Embryonic facial prominence (tissue), 1 donor: ENCODE measurements around the gene PGP.

ENCODE experiments used
- DNase-seq: peaks from one replicate; pipeline ENCODE4 v3.0.0-alpha.2; 2016; ENCODE audit errors: extremely low spot score

The PGP gene

DNA sequence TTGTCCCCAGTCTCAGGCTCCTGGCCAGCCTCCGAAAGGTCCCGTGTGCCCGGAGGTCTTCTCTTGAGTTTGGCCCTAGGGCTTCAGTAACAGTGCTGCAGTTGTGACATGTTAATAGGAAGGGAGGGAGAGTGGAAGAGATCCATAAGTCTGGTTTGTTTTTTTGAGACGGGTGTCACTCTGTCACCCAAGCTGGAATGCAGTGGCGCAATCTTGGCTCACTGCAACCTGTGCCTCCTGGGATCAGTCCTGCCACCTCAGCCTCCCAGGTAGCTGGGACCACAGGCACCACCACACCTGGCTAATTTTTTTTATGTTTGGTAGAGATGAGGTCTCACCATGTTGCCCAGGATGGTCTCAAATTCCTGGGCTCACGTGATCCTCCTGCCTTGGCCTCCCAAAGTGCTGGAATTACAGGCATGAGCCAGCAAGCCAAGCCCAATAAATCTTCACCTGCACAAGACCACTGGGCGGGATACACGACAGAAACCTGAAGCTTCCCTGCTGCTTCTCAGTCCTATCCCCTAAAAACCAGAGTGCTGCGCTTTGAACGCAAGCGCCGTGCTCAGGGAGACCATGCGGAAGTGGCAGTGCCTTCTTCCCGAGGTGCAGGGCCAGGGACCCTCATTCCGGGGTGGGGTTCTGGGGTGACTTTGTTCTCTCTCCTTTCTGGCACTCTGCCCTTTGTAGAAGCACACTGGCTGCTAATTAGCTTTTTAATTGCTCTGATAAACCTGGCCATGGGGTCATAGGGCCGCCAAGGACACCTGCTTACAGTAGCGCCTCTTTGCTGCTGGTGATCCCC, 48.2 kb downstream of the PGP start:
- no peak for DNase-seq

DNA sequence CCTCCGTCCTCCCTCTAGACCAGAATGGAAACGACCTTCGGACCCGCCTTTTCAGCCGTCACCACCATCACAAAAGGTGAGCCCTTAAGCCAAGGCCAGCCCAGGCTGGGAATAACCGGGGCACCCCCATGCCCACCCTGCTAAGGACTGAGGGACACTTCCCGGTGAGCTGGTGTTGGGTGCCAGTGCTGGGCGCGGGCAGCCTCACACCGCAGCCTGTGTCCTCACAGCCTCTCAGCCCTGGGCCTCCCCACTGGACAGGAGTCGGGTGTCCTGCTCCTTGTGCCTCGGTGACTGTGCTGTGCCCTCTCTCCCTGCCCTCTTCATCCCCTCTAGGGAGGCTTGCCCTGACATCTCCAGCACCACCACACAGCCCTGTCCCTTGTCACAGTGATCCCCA, 48.8 kb downstream of the PGP start:
- DNase-seq: no peak

DNA sequence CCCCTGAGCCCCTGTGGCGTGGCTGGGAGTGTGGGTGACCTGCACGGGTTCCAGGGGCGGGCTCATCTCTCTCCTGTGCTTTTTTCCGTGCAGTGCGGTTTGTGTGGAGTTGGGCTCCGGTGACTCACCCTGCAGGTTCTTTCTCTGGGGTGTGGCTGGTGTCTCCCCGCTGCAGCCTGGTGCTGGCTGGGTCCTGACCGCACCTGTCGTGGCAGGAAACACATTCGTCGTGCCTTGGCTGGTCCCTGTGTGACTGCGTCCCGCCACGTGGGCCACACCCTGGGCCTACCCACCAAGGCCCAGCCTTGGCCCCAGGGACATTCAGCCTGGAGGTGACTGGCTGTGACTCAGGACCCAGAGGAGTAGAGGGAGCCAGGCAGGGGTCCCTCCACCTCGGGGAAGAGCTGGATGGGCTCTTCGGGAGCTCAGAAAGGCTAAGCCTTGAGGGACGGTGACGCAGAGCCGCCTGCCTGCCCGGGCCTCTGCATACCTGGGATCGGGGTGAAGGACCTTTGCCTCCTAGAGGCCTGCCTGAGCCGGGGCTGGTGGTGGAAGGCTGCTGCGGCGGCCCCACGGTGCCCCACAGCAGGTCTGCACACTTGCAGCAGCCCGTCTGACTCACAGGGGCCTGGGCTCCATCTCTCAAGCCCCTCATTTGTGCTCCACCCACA, 51.3 kb downstream of the PGP start:
- no peak for DNase-seq

GRCh38 chr16:2162676-2163118, 51.9 kb downstream of the PGP start:
- no peak for DNase-seq

GRCh38 chr16:2161911-2162310, 52.7 kb downstream of the PGP start:
- no peak for DNase-seq
